Astrocyte (in vitro differentiated cells and primary cell): ENCODE results near the gene PRRX2.

Source experiments
- CTCF ChIP-seq: IDR thresholded peaks from 2 replicates; pipeline ENCODE4 v1.5.1; 2011; ENCODE audit warnings: low read depth, mild to moderate bottlenecking, inconsistent platforms, low read length, moderate library complexity; ENCODE audit not compliant: insufficient read depth
- EZH2 ChIP-seq: IDR thresholded peaks from 2 replicates; pipeline ENCODE4 v1.6.1; 2012; ENCODE audit warnings: mild to moderate bottlenecking, low read length, inconsistent platforms; ENCODE audit not compliant: insufficient read depth

GRCh38 chr9:129632460-129632859 is 33.0 kb upstream of the PRRX2 start:
- TF ChIP-seq CTCF = no peak
- TF ChIP-seq EZH2 = no peak
